GM21619 (cell line): ENCODE measurements around the gene WDR72.
"Not testable (repeated sequence)": the region's sequence is repeated elsewhere in the genome, so short reads cannot be mapped to it uniquely, and the experiment has no call there.

Experiments used
- ATAC-seq: cut with Tn5 transposase; IDR thresholded peaks from one replicate; pipeline ENCODE4 v1.9.1; 2021; ENCODE audit not compliant: unreplicated experiment

The WDR72 gene

GRCh38 chr15:53710906-53711305 is 48.6 kb downstream of the WDR72 start:
- ATAC-seq: no peak

GRCh38 chr15:53709821-53710220 is 49.6 kb downstream of the WDR72 start:
- no peak for ATAC-seq

DNA sequence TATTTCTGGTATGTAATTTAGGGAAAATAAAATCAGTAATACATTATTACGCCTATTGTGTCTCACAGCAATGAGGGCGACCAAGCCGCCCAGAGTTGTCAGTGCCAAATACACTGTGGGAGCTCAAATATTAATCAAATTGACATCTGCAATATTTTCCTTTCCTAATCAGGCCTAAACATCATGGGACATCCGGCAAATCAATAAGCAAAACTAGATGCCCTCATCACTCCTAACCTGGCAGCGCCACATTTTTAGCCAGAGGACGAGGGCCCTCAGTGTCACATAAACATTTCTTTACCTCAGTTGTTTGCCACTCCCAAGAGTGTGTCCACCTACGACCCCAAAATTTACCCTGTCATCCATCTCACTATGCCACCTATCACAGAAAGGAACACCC is 64.1 kb downstream of the WDR72 start:
- ATAC-seq: no peak

DNA sequence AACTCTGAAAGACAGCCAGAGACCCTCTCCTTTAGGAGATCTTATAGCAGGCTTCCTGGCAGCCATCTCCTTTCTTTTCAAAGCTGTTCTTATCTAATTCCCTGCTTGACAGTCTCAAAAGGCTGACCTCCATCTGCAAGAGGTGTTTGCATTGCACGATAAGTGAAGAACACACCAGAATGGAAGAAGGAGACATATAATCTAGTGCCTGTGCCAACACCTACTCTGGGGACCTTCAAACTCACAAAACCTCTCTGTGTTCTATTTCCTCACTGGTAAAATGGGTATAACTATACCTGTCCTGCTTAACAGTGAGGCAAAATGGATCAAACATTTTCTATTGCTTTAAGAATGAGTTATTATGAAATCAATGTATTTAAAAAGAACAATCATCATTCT is 65.0 kb downstream of the WDR72 start:
- ATAC-seq: no peak

GRCh38 chr15:53693729-53694475 is 65.6 kb downstream of the WDR72 start:
- ATAC-seq: no peak

DNA sequence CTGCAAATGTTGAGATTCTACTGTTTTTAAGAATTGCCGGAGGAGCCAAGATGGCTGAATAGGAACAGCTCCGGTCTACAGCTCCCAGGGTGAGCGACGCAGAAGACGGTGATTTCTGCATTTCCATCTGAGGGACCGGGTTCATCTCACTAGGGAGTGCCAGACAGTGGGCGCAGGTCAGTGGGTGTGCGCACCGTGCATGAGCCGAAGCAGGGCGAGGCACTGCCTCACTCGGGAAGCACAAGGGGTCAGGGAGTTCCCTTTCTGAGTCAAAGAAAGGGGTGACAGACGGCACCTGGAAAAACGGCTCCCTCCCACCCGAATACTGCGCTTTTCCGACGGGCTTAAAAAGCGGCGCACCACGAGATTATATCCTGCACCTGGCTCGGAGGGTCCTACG is 75.3 kb downstream of the WDR72 start:
- ATAC-seq: not testable (repeated sequence)

- ATAC-seq: no peak
These were observed 78.4 kb downstream of the WDR72 start for GRCh38 chr15:53681056-53681455.

GRCh38 chr15:53675832-53676231 is 83.6 kb downstream of the WDR72 start:
- ATAC-seq: no peak

DNA sequence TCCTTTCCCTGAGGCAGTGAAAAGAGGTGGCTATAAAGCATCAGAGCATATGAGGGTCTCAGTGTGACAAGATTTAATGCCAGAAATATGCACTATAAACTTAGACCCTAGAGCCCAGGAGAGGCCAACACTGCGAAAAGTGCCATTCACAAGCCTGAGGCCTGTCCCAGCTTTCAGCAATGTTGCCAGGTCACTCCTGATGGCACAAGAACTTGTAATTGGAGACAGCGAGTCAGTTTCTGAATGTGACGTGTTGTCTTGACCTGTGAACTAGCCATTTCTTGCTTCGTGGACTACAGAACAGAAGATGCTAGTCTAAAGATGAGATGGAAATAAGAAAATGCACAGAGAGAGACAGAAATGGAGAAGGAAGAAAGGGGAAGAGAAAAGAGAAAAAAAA is 87.9 kb downstream of the WDR72 start:
- no peak for ATAC-seq

GRCh38 chr15:53670701-53671100 is 88.8 kb downstream of the WDR72 start:
- no peak for ATAC-seq

- no peak for ATAC-seq
These were observed 93.5 kb downstream of the WDR72 start for GRCh38 chr15:53665930-53666329.

DNA sequence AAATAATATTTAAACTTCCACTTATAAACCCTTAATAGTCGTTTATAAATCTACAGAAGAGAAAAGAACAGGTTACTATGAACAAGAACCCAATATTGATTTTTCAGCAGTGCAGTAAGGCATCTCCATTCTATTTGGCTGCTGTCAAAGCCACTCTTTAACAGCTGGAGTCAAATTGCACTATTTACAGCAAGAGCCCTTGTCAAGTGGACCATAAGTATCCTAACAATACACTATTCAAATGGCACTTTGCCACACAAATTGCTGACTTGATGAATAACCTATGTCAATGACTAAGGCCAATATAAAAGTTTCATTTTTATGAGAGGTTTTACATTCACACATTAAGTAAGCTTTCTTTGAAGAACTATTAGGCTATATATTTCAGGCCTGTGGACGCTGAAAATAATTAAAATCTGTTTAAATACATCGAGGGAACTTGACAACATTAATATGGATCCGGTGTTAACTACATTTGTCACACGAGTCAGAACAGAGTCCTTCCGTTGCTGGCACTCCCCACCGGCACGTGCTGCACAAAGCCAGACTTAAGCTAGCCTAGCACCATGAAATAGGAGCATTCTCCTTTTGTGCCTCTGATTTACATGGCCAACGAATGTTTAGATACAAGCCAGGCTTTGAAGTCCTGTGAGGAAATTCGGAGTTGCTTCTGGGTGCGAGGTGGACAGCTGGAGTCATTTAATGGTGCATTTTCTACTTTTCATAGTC is 100.5 kb downstream of the WDR72 start:
- ATAC-seq: no peak

GRCh38 chr15:53658255-53658654 is 101.2 kb downstream of the WDR72 start:
- no peak for ATAC-seq

- ATAC-seq: no peak
These were observed 110.5 kb downstream of the WDR72 start for GRCh38 chr15:53648934-53649333.

DNA sequence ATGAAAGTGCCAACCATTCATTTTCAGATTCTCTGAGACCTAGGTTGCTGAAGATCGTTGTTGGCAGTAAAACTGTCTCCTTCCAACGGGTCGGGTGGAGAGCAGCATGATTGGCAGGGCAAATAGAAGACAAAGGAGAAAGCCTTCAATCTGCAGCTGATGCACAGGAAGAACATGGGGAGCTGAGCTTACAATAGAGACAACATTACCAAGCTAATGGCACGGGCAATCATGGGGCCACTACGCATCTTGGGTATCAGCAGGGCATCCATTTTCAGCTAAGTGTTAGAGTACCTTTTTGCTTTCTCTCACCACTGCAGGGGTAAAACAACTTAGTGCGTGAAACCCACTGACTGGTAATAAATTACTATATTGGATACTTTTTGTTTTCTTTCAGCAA is 114.8 kb downstream of the WDR72 start:
- no peak for ATAC-seq

DNA sequence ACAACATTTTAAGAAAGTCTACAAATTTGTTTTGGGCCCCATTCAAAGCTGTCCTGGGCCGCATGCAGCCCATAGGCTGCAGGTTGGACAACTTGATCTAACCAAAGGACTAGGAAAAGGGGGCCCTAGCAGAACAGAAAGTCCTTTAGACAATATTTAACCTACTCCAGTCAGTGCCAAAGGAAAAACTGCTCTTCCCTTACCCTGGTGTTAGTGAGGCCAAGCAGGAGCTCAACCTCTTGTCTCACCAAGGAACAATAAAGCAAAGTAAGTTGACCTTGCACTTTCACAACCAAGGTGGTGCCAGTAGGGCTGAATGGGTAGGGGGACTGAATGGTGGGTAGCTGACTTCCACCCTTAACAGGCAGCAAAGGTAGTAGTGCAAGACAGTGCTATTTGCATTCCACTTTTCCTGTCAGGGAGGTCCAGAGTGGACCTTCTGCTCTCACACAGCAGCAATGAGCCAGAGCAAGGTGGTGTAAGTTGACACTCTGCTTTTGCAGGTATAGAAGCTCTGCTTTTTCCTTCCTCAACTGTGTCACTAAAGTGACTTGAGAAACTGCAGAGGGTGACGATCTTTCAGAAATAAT is 124.9 kb downstream of the WDR72 start:
- ATAC-seq: no peak

DNA sequence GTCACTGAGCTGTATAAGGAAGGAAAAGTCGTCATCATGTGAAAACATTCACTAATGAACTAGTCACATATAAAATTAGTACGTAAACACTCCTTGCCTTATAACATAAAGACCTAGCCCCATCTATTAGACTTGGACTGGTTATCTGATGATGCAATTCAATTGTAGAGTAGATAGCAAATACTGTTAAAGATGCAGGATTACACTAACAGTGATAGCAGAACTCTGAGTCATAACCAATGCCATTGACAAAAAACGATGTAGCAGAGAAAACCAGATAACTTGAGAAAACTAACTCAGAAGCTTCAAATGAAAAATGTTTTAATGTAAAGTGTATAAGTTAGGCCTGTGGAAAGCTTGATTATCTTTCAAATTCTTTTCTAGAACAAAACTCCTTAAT is 132.2 kb downstream of the WDR72 start:
- no peak for ATAC-seq

DNA sequence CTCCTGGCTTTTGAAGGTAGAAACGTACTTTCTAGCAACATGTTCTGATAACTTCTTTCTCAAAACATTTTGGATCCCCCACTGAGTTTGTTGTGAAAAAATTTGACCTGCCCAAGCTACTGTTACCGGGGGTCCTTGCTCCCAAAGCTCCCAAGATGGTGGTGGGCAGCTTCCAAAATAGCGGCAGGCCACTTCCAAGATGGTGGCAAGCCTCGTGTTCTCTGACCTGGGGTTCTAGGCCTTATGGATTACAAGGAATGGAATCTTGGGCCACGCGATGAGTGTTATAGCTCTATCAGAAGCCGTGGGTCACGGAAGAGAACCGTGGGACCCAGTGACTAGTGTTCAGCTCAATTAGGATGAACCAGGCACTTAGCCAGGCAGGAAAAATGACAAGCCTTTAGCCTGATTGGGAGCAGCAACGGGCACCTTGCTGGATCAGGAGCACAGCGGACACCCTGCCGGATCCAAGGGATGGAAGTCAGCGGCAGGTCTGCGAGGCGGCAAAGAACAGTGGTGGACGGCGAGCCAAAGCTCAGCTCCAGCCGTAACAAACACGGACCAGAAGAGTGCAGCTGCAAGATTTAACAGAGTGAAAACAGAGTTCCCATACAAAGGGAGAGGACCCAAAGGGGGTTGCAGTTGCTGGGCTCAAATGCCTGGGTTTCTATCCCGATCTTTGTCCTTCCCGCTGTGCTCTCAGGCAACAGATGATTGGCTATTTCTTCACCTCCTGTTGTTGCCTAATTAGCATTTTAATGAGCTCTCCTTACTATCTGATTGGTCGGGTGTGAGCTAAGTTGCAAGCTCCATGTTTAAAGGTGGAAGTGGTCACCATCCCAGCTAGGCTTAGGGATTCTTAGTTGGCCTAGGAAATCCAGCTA is 133.3 kb downstream of the WDR72 start:
- no peak for ATAC-seq

- ATAC-seq: no peak
These were observed 134.2 kb downstream of the WDR72 start for GRCh38 chr15:53625260-53625659.

DNA sequence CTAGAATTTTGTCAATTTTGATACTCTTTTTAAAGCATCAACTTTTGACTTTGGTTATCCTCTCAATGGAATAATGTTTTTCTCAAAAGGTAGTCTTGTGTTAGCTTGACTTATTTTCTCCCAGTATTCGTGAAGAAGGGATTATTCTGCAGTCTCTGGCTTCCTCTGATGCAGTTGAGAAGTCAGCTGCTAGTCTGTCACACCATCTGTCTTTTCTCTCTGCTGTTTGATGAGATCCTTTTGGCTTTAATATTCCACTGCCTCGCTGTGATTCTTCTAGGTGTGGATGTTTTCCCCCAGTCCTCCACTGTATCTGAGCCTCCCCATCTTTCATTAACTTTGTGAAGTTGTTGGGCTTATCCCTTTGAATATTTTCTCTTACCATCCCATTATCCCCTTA is 141.0 kb downstream of the WDR72 start:
- no peak for ATAC-seq
